Left renal pelvis (tissue), 4 donors: ENCODE data around the gene HDAC4. TPM values are rescaled to one million over a fixed set of nuclear protein-coding genes. Genes with fewer than 3 reads are reported as not detected.

Source experiments
- DNase-seq, 4 donors: peaks; one replicate each; pipeline ENCODE4 v3.0.0-alpha.2; 2013; ENCODE audit warnings: low read depth in 4 of 4, low spot score in 3 of 4
- polyA plus RNA-seq, 4 donors: library from polyadenylated mRNA; unstranded; fragments of 120-200 nt; gene quantifications; one replicate each; pipeline ENCODE4 v1.2.1, GENCODE V29; 2013; ENCODE audit not compliant: insufficient read length in 4 of 4

Gene HDAC4
- polyA plus RNA-seq, 4 donors, result 12.9 to 15.4 (median 14.4) TPM

DNA sequence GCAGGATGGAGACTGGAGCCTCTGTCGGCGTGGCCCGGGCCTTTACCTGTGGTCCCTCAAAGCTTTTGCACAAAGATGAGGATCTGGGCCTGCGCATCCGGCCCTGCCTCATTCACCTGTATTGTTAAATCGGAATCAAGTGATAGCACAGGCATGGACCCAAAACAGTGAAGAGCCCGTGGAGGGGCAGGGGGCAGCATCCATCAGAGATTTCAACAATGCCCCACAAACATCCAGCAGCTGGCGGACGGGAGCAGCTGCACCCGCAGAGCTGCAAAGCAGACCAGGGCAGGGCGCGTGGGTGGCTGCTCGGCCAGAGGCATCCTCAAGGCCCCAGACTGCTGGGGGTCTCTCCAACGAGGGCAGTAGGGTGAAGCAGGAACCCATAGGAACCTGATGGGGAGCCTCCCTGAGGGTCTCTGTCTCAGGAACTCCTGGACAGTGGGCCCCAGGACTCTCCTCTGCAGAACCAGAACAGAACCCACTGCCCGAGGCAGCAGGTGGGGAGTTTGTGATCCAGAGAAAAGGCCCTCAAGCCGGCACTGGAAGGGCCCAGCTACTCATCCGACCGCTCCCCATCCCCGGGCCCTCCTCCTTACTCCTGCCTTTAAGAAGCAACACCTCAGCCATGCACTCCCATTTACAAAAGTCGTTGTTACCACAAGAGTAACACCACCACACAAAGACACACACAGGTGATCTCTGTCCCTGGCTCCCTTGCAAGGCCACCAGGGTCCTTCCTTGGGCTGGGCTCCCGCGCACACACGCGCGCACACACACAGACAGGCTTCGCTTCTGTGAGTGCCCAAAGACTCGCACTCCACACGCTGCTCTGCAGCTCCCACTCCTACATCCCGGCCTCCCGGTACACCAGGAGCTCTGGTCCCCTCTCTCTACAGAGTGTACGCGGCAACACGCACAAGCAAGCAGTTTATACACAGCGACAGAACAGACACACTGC is 28.8 kb downstream of the HDAC4 start:
- DNase-seq, result no peak

DNA sequence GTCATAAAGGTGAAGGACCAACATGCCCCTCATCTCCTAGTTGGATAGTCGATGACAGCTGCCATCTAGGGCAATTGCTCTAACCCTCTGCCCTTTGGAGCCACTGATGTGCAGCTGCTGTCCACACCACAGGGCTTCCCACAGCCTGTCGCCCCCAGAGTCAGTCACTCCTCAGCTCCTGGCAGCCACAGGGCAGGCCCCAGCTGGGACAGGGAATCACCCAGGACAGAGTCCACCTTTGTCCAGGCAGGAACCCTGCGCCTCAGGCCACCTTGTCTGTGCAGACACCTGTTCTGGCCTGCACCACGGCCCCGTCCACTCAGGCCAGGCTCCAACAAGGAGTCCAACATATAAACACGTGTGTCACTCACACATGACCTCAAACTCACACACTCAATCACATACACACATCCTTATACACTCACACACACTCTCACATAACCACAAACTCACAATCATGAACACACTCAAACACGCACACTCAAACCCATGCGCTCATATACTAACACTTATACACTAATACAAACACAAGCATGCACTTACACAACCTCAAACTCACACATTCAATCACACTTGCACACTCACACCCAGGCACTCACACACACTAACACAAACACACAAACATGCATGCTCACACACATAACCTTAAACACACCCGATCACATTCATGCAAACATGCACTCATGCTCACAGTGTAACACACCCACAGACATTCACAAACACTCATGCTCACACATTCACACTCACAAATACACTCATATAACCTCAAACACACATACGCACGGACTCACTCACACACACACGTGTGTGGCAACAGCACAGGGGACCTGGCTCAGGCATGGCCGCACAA is 29.7 kb downstream of the HDAC4 start:
- DNase-seq, result no peak

DNA sequence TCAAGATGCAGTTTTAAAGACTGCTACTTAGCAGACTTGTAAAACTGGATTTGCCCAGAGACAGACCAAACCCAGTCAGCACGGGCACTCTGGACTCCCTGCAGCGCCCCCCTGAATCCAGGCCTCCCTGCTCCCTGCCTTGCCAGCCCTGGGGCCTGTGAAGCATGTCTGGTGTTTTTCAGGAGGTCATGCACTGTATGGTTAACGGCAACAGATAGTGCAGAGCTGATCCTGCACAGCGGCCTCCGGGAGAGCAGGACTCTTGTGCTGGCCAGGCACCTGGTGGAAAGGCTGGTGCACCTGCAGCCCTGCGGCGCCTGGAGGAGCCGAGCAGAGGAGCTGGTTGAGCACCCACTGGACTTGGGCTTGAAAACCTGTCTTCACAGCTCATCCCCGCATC is 30.4 kb downstream of the HDAC4 start:
- DNase-seq, result no peak

DNA sequence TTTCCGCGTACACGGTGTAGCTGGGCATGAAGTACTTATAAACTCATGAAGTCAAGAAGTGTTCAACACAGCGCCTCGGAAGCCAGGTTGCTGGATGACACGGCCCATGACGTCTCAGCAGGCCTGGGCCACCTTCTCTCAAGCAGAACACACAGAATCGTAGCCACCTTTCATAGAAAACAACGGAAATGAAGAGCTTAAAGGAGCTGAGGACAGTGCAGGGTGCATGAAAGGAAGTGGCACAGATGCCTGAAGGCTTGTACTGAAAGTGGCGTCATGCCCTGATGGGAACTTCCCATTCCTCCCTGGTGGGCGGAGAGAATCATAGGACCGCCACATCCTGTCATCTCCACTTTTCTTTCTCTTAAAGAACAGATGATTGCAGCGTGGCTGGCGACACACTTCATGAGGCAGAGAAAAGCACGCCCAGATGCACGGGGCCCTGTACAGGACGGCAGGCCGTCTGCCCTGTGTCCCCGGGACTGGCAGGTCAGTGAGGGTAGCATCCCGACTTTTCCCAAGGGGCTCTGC is 31.1 kb downstream of the HDAC4 start:
- no peak for DNase-seq

DNA sequence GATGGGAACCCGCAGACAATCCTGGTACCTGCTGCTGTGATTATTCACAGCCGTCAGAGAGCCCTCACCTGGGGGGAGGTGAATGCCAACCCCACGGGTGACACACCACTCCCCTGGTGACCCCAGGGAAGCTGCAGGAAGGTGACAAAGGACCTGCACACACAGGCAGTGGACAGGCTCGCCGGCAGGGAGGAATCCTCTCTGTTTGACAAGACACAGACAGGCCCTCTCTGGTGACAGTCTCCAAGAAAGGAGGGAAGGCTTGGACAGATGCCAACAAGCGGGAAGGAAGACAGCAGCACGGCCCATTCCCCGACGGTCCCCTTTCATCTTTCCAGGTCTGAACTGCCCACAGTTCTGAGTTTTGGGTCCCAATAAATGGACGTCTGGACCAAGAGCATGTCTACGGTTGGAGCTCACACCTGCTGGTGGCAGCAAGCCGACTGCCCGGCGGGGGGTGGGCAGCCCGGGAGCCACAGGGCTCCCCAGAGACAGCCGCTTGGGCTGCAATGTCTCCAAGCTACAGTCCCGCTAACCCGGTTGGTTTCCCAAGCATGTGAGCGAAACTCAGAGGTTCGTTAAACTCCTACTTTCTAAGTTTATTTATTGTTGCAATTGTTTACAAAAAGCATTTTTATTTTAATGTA is 31.8 kb downstream of the HDAC4 start:
- DNase-seq, result no peak

DNA sequence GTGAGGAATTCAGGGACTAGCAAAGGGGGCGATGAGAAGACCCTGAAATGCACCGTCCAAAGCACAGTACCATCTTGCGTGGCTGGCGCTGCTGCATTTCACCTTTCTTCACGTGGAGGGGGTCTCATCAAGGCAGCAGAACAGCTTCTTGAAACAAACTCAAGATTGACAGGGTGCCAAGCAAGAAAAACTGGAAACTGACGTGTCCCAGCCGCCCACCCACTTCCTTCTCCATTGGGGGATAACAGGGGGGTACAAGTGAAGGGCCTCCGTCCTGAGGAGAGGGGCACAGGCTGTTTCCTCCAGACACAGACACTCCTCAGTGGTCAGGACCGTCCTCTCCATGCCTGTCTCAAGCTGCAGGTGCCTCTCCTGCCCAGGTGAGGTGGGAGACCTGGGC is 32.5 kb downstream of the HDAC4 start:
- no peak for DNase-seq

DNA sequence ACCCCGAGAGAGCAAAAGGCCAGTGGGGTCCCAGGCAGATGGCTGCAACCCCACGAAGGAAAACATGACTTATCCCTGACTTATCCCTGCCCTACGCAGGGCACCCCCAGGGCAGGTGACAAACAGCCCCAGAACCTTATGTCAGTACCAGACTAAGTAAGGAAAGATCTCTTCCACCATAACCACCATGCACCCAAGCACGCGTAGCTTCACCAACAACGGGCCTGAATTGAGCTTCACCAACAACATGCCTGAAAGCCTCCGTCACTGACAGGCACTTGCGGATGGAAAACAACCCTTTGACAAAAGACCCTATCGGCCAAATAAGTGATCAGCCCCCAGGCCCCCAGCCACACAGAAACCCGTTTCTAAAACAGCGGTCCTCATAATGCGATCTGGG is 34.1 kb downstream of the HDAC4 start:
- no peak for DNase-seq

DNA sequence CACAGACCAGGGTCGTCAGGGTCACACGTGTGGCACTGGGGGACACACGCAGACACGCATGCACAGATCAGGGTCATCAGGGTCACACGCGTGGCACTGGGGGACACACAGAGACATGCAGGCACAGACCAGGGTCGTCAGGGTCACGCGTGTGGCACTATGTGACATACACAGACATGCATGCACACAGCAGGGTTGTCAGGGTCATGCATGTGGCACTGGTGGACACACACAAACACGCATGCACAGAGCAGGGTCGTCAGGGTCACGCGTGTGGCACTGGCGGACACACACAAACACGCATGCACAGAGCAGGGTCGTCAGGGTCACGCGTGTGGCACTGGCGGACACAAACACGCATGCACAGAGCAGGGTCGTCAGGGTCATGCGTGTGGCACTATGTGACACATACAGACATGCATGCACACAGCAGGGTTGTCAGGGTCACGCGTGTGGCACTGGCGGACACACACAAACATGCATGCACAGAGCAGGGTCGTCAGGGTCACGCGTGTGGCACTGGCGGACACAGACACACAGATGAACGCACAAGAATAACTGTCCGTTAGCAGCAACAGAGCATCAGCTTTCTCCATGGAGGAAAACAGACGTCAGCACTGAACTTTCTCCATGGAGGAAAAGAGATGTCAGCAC is 34.9 kb downstream of the HDAC4 start:
- no peak for DNase-seq

DNA sequence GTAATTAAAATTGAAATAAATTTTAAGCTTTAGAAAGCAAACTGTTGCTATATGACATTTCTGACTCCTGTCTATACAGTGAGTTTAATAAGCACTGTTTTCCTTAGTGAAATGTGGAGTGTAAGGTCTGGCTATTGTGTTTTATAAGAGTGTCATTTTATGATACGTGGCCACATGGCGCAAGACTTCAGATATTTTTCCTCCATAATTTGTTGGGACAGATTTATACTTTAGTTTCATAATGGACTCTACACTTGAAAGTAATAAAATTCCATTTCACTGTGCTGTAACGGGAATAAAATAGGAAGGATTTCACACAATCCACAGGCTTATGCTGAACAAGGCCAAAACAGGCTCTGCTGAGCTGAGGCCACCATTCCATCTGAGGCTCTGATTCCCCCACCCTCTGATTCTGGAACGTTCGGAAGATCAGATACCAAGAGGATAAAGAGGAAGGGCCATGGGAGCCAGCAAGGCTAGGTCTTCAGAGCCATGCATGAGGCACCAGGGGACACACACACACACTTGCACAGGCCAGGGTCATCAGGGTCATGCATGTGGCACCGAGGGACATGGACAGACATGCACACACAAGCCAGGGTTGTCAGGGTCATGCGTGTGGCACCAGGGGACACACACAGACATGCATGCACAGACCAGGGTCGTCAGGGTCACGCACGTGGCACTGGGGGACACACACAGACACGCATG is 35.6 kb downstream of the HDAC4 start:
- no peak for DNase-seq

DNA sequence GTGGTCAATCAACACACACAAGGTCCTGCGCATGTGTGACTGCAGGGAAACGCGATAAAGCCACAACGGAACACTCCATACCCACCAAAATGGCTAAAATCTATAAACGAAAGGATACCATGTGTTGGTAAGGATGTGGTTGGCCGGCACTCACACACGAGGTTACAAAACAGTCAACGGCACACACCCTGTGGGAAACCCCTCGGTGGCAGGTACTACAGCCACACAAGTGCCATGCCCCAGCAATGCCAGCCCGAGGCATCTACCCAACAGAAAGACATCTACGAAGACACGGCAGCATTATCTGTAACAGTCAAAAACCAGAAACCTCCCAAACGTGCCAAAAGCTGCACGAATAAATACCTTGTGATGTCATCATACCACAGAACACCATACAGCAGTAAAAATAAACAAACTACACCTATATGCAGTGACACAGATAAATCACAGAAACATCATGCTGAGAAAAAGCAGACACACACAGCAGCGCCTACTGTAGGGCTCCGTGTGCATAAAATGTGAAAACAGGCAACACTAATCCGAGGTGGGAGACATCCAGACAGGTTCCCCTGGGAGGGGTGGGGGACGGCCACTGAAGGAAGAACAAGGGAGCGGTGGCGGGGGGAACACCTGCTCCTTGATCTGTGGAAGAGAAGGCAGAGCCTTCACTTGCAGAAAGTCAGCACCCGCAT is 36.7 kb downstream of the HDAC4 start:
- no peak for DNase-seq

DNA sequence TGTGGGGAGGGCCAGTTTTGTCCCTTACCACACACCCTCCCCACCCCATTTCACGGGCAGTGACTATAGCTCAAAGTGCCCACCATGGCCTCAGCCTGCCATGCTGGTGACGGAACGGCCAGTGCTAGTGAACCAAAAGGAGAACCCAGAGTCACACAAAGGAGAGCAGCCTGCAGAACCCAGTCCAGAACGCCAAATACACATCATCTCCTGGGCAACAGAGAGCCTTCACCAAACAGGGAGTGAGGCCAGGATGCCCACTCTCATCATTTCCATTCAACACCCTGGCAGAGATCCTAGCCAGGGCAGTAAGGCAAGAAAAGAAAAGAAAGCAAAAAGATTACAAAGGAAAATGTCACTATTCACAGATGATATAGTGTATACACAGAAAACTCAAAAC is 38.3 kb downstream of the HDAC4 start:
- no peak for DNase-seq

DNA sequence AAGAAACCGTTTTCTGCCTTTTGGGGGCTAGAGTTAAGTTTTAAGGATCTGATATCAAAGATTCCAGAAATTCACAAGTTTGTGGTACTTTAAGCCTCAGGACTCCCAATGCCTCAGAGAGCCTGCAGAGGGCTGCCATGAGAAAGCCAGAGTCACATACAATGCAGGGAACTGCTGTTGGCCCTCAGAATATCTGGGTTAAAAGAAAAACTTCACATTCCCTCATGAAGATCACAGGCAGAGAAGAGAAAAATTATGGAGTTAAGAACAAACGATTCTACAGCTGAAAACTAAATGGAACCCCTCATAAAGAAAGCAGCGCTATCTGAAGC is 39.5 kb downstream of the HDAC4 start:
- DNase-seq, result no peak

DNA sequence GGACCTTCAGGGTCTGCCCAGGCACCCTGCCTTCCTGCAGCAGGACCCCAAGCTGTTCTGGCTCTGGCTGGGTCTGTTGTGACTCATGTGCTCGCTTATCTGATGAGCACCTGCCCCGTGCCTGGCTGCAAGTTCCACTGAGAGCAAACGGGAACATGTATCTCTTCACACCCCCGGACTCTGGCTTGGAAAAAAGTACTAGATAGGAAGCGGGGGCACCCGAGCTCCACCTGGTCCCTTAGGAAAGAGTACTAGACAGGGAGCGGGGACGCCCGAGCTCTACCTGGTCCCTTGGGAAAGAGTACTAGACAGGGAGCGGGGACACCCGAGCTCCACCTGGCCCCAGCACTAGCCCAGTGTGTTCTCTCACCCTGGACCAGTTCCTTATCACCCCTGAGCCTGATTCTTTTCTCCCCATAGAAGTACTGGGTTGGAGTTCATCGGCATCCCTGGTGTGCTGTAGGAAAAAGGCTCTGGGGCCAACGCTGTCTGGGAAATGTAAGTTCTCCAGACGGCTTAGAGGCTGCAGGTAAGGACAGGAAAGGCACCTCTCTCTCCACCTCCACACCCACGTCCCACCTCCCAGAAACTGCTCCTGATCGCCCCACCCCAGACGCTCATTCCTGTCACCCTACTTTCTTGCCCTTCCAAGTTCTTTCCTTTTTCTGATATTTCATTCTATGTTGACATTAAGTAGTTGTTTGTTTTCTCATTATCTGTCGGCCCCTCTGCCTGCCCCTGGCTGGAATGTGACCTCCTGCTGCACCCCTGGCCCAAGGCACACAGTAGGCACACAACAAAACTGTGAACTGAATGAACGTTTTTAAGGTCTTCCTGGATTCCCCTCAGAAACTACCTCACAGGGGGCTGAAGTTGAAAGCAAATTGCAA is 40.2 kb downstream of the HDAC4 start:
- DNase-seq, result no peak

DNA sequence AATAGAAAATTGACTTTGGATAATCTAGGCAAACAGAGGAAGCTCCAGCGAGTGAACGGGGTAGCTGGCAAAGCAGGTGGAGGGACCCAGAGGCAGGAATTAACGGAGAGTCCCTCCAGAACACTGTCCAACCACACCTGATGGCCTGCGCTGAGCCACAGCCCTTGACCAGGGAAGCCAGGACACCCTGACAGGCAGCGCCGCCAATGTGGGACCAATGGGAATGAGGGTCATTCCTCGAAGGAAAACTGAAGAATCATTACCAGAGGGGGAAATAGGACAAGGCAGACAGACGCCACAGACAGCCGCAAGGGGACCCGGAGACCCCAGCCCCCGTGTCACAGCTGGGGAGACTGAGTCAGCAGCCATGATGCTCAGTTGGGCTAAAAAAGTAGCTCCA is 40.8 kb downstream of the HDAC4 start:
- DNase-seq, result no peak

DNA sequence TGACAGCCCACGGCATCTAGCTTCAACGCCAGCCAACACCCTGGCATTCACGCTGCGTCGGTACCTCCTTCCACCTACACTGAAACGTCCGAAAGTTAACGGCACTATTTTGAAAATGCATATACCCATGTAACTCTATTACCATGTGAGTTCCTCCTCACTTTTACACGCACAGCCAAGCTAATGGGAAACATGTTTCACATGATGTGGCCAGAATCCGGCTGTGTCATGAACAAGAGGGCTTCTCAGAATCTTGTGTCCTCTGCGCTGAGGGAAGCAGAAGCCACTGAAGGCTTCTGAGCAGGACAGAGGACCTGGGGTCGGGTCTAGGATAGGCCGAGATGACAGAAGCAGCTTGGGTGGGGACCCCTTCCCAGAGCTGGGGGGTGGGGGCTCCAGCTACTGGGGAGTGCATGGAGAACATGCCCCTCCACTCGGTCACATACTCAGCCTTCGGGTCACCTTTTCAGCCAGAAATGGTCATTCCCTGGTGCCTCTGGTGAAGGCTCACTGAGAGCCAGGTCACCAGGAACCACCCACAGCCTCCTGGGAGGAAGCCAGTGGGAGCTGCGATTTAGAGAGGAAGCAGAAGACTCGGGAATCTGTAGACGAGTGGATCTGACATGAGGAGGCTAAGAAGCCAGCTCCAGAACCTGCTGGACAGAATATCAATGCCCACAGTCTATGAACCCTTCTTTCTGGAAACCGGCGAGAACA is 41.5 kb downstream of the HDAC4 start:
- DNase-seq, result no peak

DNA sequence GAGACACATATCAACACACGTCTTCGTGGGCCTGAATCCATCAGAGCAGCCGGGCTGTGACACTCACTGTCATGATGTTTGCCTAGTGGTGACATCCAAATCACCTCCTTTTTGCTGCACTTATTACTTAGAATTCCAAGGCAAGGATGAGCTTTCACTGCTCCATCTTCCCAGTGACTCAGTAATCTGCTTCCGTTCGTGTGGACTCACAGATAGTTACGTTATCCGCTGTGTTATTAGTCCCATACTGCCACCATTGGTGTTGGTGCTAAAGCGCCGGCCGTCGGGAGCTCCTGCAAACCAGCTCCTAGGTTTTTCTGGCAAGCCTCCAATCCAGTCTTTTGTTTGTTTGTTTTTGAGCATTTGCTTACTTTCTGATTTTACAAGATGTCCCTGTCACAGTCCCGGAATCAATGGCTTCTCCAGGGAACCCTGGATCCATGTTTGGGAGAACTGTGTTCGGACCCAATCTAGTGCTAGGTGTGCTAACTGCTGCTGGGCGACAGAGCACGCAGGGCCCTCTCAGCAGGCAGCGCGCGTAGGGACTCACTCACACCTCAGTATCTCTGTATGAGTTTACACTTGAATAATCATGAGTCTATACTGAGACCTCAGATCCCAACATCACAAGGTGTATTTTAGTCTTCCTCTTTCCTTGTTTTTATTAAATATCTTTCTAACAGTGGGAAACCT is 42.6 kb downstream of the HDAC4 start:
- no peak for DNase-seq

DNA sequence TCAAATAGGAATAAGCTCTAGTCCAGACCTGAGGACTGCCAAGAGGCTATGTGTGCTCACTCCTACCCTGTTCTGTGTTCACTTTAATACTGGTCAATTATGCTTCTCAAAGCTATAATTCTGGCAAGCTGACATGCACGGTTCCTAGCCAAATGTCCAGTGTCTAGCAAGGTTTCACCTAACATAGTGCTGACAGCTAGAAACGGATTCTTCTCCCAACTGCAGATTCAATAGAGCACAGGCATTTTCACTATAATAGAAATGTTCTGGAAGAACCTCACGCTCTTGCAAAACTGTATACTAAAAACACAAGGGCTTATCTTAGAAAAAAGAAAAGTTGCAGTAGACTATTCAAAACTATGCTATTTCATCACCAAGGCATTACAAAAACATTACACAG is 45.1 kb downstream of the HDAC4 start:
- DNase-seq, result no peak
